VCaP (cell line): ENCODE data around the gene TEPSIN.

ENCODE experiments used
- H3K27ac ChIP-seq: fragments of 450-650 bp; 2 replicates; pipeline ENCODE4 v1.5.1; 2017
- TF ChIP-seq, protein P1 (sequence below): fragments of 450-650 bp; conservative IDR thresholded peaks from 2 replicates; pipeline ENCODE4 v1.5.1; 2017; ENCODE audit warnings: mild to moderate bottlenecking, moderate library complexity

TEPSIN gene

DNA sequence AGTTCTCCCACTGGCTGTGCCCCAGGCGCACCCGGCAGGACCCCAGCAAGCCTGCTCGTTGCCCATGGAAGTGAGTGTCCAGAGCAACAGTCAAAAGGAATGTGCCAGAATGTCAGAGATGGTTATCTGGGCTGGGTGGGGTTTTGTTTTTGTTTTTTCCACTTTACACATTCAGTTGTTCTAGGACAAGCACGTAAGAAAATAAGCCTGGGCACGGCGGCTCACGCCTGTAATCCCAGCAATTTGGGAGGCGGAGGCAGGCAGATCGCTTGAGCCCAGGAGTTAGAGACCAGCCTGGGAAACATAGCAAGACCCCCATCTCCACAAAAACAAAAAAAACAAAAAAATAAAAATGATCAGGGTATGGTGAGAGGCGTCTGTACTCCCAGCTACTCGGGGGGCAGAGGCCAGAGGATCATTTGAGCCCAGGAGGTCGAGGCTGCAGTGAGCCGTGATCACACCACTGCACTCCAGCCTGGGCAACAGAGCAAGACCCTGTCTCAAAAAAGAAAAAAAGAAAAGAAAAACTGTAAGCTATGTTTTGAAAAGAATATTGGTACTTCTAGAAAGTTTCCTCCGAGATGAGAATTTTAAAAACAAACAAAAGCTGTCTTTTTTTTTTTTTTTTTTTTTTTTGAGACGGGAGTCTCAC, 8.6 kb upstream of the TEPSIN start:
- TF ChIP-seq, protein P1, sequence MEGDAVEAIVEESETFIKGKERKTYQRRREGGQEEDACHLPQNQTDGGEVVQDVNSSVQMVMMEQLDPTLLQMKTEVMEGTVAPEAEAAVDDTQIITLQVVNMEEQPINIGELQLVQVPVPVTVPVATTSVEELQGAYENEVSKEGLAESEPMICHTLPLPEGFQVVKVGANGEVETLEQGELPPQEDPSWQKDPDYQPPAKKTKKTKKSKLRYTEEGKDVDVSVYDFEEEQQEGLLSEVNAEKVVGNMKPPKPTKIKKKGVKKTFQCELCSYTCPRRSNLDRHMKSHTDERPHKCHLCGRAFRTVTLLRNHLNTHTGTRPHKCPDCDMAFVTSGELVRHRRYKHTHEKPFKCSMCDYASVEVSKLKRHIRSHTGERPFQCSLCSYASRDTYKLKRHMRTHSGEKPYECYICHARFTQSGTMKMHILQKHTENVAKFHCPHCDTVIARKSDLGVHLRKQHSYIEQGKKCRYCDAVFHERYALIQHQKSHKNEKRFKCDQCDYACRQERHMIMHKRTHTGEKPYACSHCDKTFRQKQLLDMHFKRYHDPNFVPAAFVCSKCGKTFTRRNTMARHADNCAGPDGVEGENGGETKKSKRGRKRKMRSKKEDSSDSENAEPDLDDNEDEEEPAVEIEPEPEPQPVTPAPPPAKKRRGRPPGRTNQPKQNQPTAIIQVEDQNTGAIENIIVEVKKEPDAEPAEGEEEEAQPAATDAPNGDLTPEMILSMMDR = no peak
- H3K27ac ChIP-seq = no peak overlapping the region

DNA sequence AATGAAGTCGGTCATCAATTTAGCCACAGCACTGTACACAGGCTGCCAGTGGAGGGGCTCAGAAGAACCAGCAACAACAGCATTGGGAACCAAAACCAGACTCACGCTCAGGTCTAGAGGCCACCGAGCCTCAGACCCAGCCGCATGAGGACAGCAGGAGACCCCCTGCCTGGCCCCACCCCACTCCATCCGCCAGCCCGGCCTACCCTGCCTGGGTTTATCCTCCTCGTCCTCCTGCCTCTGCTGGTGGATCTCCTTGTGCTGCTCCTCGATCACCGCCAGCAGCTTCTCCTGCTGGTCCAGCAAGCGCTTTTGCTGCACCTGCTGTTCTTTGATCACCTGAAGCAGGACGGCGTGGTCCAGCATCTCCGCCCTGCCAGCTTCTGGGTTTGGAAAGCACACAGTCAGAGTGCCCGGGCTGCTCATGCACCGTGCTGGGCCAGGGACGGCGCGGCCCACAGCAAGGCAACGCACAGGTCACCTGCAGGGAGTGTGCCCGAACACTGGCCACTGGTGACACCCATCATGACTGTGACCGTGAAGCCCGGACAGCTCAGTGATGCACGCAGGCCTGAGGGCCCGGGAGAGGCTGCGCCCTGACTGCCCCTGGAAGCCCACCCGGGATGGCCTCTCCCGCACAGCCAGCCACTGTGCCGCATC, 8.0 kb upstream of the TEPSIN start:
- TF ChIP-seq, protein P1 = no peak
- no peak overlapping the region for H3K27ac ChIP-seq

DNA sequence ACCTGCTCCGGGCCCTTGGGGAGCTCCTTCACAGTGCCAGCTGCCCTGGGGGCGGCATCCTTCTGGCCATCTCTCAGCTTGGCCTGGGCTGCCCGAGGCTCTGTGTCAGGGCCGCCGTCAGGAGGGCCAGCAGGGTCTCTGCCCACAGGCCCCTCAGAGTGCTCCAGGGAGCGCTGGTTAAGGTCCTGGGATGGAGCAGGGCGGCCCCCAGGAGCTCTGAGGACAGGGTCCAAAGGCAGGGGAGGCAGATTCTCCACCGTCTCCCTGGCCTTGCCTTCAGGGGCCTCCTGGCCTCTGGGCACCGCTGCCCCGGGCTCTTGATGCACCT, 7.5 kb upstream of the TEPSIN start:
- TF ChIP-seq, protein P1 = no peak
- H3K27ac ChIP-seq = no peak overlapping the region

DNA sequence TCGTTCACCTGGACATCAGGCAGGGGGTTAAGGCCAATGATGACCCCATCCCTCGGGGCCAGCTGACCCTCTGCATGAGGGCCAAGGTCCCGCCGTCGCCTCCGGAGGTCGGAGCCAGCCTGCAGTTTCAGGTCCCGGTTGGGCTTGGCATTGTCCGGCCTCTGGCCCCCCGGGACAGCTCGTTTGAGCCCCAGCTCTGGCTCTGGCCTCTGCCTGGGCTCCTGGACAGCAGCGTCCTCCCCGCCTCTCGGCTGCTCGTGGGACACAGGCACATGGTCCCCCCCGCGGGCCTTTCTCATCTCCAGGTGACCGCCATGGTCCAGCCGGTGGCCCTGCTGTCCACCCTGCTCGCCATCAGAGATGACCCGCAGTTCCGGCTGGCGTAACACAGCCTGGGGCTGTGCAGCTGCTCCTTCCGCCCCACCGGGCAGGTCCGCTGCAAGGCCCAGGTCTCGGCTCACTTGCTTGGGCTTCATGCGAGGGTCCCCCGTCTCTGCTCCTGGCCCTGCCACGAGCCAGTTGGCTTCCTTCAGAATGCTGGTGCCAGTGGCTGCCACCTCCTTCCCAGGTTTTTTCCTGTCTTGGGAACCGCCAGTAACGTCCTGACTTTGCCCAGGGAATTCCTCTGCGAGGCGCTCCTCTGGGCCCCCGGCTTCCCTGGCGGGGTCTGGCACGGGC, 6.9 kb upstream of the TEPSIN start:
- no peak overlapping the region for H3K27ac ChIP-seq
- TF ChIP-seq, protein P1 = no peak

DNA sequence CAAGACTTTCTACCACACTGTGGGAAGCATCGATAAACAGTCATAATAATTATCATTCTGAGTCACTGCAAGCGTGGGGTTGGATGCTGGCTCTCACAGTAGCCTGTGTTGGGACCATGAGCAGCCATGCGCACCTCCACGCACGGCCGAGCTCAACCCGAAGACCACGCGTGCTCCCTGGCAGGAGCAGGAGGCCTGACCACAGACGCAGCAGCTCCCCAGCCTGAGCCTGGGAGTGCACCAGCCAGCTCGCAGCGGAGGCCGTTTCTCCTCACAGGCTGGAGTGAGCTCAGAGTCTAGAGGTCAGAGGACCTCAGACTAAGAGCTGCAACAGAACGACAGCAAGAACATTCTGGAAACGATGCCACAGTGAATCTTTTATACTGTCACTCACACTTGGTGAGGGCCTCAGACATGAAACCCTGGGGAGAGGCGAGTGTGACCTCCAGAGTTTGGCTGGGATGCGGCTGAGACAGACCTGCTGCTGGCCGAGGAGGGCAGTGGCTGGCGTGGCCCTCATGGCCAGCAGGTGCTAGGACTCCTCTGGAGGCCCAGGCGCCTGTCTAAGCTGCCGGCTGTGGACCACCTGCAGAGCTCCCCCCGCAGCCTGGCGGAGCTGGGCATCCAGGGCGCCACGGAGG, 6.3 kb upstream of the TEPSIN start:
- no peak overlapping the region for H3K27ac ChIP-seq
- TF ChIP-seq, protein P1 = no peak

DNA sequence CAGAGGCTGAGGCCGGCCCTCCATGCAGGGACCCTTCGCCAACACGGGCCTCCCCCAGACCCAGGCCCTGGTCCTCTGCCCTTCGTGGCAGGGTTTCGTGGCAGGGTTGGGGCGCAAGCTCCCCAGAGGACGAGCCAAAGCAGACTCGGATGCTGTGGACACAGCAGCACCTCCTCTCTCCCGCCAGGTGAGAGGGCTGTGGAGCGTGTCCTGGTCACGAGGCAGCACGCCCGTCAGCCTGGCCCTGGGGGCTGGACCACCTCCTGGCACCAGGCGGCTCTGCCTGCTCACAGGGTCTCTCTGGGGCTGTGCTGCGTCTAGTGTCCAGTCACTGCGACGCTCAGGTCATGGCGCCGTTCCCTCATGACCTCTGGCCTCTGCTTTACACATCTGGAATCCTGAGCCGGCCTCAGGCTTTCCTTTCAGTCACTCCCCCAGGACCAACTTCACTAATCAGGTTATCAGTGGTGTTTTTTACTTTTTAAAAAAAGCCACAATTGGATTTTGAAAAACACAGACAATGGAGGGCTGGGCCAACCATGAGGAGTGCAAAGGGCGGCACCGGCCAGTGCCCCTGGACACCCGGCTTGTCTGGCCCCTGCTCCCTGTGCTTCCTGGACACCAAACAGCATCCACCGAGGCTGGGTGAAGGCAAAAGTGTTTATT, 5.6 kb upstream of the TEPSIN start:
- no peak overlapping the region for H3K27ac ChIP-seq
- TF ChIP-seq, protein P1 = no peak

DNA sequence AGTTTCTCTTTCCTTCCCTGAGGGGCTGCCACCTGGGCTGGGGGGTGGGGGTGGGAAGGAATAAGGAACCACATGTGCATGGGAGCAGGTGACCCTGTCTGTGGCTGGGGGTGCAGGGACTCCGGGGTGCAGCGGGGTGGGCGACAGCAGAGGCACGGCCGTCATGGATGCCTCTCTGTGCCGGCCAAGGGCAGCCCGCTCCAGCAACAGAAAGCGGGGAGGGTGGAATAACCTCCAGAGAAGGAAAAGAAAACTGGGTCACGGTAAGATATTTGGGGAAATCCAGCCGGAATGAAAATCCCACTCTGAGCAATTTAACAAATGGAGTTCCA, 4.4 kb upstream of the TEPSIN start:
- no peak overlapping the region for H3K27ac ChIP-seq
- TF ChIP-seq, protein P1 = no peak
